Neural progenitor cell (in vitro differentiated cells): ENCODE results near the gene ADCY6. TPM values are rescaled to one million over a fixed set of nuclear protein-coding genes. Genes with fewer than 3 reads are reported as not detected.

ENCODE experiments used
- DNase-seq: peaks from one replicate; pipeline ENCODE4 v3.0.0-alpha.2; 2016; ENCODE audit warnings: low spot score
- H2AFZ ChIP-seq: fragments of 200-600 bp; sonication (generic); replicated peaks from 2 replicates; pipeline ENCODE4 v1.6.1; 2016; ENCODE audit warnings: antibody characterized with exemption
- H3F3A ChIP-seq: fragments of 200-600 bp; sonication (generic); 2 replicates; pipeline ENCODE4 v1.6.1; 2016; ENCODE audit warnings: antibody characterized with exemption, low read depth
- H3K27ac ChIP-seq: fragments of 200-600 bp; sonication (generic); 2 replicates; pipeline ENCODE4 v1.5.1; 2016; ENCODE audit warnings: mild to moderate bottlenecking
- H3K27me3 ChIP-seq: fragments of 200-600 bp; sonication (generic); 2 replicates; pipeline ENCODE4 v1.6.1; 2016; ENCODE audit warnings: mild to moderate bottlenecking, moderate library complexity
- H3K36me3 ChIP-seq: fragments of 200-600 bp; sonication (generic); 2 replicates; pipeline ENCODE4 v1.5.1; 2016
- H3K4me1 ChIP-seq: fragments of 200-600 bp; sonication (generic); 2 replicates; pipeline ENCODE4 v1.6.1; 2016; ENCODE audit warnings: mixed run types
- H3K4me2 ChIP-seq: fragments of 200-600 bp; sonication (generic); 2 replicates; pipeline ENCODE4 v1.6.1; 2016
- H3K4me3 ChIP-seq: fragments of 200-600 bp; sonication (generic); 2 replicates; pipeline ENCODE4 v1.5.1; 2016
- H3K79me2 ChIP-seq: fragments of 200-600 bp; sonication (generic); 2 replicates; pipeline ENCODE4 v1.6.1; 2016; ENCODE audit warnings: low read depth
- H3K9ac ChIP-seq: fragments of 200-600 bp; sonication (generic); 2 replicates; pipeline ENCODE4 v1.6.1; 2016
- H3K9me3 ChIP-seq: fragments of 200-600 bp; sonication (generic); 2 replicates; pipeline ENCODE4 v1.5.1; 2016; ENCODE audit warnings: low read depth
- H4K20me1 ChIP-seq: fragments of 200-600 bp; sonication (generic); 2 replicates; pipeline ENCODE4 v1.6.1; 2016; ENCODE audit warnings: low read depth
- H3K27ac Mint-ChIP-seq: 3 replicates; pipeline ENCODE4 v1.8.0; 2021; ENCODE audit warnings: mixed read lengths
- H3K27me3 Mint-ChIP-seq: 2 replicates; pipeline ENCODE4 v1.8.0; 2022; ENCODE audit warnings: low read depth, mild to moderate bottlenecking, inconsistent platforms, moderate library complexity, mixed read lengths; ENCODE audit not compliant: insufficient read depth
- H3K36me3 Mint-ChIP-seq: 3 replicates; pipeline ENCODE4 v1.8.0; 2021; ENCODE audit warnings: mixed read lengths
- H3K4me1 Mint-ChIP-seq: 3 replicates; pipeline ENCODE4 v1.8.0; 2021; ENCODE audit warnings: mixed read lengths
- H3K4me3 Mint-ChIP-seq: 3 replicates; pipeline ENCODE4 v1.8.0; 2021; ENCODE audit warnings: mild to moderate bottlenecking, moderate library complexity, mixed read lengths
- H3K9me3 Mint-ChIP-seq: 3 replicates; pipeline ENCODE4 v1.8.0; 2020; ENCODE audit warnings: mixed read lengths
- EZH2 ChIP-seq: fragments of 200-600 bp; sonication (generic); IDR thresholded peaks from 2 replicates; pipeline ENCODE4 v1.6.1; 2017; ENCODE audit warnings: antibody characterized with exemption, mild to moderate bottlenecking, moderate library complexity
- EZH2phosphoT487 ChIP-seq: fragments of 200-600 bp; sonication (generic); IDR thresholded peaks from 2 replicates; pipeline ENCODE4 v1.6.1; 2017; ENCODE audit warnings: antibody characterized with exemption
- total RNA-seq: library from RNA; depleted of rRNA; stranded (reverse); fragments of >200 nt; gene quantifications from 2 replicates; pipeline ENCODE4 v1.2.3, GENCODE V29; 2015; ENCODE audit warnings: low replicate concordance
- TF ChIP-seq, protein P1 (sequence below): fragments of 200-600 bp; sonication (generic); IDR thresholded peaks from 2 replicates; pipeline ENCODE4 v1.5.1; 2017; ENCODE audit warnings: antibody characterized with exemption, mild to moderate bottlenecking

Gene ADCY6
- total RNA-seq, 1 donor from 2014 or later: 22.4 TPM

GRCh38 chr12:48782457-48783395, 6.2 kb downstream of the ADCY6 start:
- Histone ChIP-seq H4K20me1 (peaks cover 42% of the 10 kb centered on the region), H3K27me3 (no peaks in the 10 kb centered on the region), H2AFZ (no peak overlapping the region), H3K36me3 (no peaks in the 10 kb centered on the region), H3K9ac (no peak overlapping the region), H3K79me2 (peaks cover 50% of the 10 kb centered on the region), H3K4me2 (no peak overlapping the region), H3K4me1 (peaks cover 11% of the 10 kb centered on the region), H3K9me3 (no peaks in the 10 kb centered on the region), H3K27ac (no peak overlapping the region), H3F3A (no peaks in the 10 kb centered on the region), H3K4me3 (no peak overlapping the region)
- TF ChIP-seq, protein P1, sequence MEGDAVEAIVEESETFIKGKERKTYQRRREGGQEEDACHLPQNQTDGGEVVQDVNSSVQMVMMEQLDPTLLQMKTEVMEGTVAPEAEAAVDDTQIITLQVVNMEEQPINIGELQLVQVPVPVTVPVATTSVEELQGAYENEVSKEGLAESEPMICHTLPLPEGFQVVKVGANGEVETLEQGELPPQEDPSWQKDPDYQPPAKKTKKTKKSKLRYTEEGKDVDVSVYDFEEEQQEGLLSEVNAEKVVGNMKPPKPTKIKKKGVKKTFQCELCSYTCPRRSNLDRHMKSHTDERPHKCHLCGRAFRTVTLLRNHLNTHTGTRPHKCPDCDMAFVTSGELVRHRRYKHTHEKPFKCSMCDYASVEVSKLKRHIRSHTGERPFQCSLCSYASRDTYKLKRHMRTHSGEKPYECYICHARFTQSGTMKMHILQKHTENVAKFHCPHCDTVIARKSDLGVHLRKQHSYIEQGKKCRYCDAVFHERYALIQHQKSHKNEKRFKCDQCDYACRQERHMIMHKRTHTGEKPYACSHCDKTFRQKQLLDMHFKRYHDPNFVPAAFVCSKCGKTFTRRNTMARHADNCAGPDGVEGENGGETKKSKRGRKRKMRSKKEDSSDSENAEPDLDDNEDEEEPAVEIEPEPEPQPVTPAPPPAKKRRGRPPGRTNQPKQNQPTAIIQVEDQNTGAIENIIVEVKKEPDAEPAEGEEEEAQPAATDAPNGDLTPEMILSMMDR: no peak
- TF ChIP-seq EZH2phosphoT487 (no peak), EZH2 (no peak)
- no peak for DNase-seq
- Mint-ChIP-seq H3K4me3 (no peak overlapping the region), H3K36me3 (peaks cover 13% of the 10 kb centered on the region), H3K27ac (no peak overlapping the region), H3K27me3 (no peaks in the 10 kb centered on the region), H3K9me3 (no peaks in the 10 kb centered on the region), H3K4me1 (peaks cover 21% of the 10 kb centered on the region)

- peaks cover 41% of the 10 kb centered on the region for H3K79me2 ChIP-seq
- TF ChIP-seq, protein P1: no peak
- TF ChIP-seq EZH2: no peak
- no peak for TF ChIP-seq EZH2phosphoT487
These were observed 7.0 kb downstream of the ADCY6 start for GRCh38 chr12:48781750-48782456.

GRCh38 chr12:48780381-48781025, 8.4 kb downstream of the ADCY6 start:
- H3K4me1 Mint-ChIP-seq: peaks cover 2% of the 10 kb centered on the region
- Histone ChIP-seq H4K20me1 (peaks cover 25% of the 10 kb centered on the region), H3K27me3 (no peaks in the 10 kb centered on the region), H3K79me2 (peaks cover 27% of the 10 kb centered on the region), H2AFZ (no peak overlapping the region), H3K9ac (no peak overlapping the region), H3K4me3 (no peak overlapping the region), H3K4me1 (no peaks in the 10 kb centered on the region), H3K36me3 (no peaks in the 10 kb centered on the region), H3K9me3 (no peaks in the 10 kb centered on the region), H3F3A (no peaks in the 10 kb centered on the region), H3K27ac (no peak overlapping the region), H3K4me2 (no peak overlapping the region)
- H3K9me3 Mint-ChIP-seq: no peaks in the 10 kb centered on the region
- H3K36me3 Mint-ChIP-seq: peaks cover 15% of the 10 kb centered on the region
- no peaks in the 10 kb centered on the region for H3K27me3 Mint-ChIP-seq
- no peak for DNase-seq
- TF ChIP-seq EZH2phosphoT487 (no peak), EZH2 (no peak)
- TF ChIP-seq, protein P1: no peak
- no peak overlapping the region for H3K4me3 Mint-ChIP-seq
- H3K27ac Mint-ChIP-seq: no peak overlapping the region

More at GRCh38 chr12:48781750-48782456, 7.0 kb downstream of the ADCY6 start:
- H3K36me3 ChIP-seq: no peaks in the 10 kb centered on the region
- no peaks in the 10 kb centered on the region for H3K27me3 Mint-ChIP-seq
- H3F3A ChIP-seq: no peaks in the 10 kb centered on the region
- no peak overlapping the region for H3K27ac ChIP-seq
- DNase-seq: no peak
- H3K4me1 Mint-ChIP-seq: peaks cover 13% of the 10 kb centered on the region
- peaks cover 34% of the 10 kb centered on the region for H4K20me1 ChIP-seq
- no peak overlapping the region for H3K4me2 ChIP-seq
- H2AFZ ChIP-seq: no peak overlapping the region
- H3K27ac Mint-ChIP-seq: no peak overlapping the region
- no peak overlapping the region for H3K4me3 Mint-ChIP-seq
- H3K9me3 ChIP-seq: no peaks in the 10 kb centered on the region
- no peaks in the 10 kb centered on the region for H3K9me3 Mint-ChIP-seq
- peaks cover 19% of the 10 kb centered on the region for H3K36me3 Mint-ChIP-seq
- peaks cover 3% of the 10 kb centered on the region for H3K4me1 ChIP-seq
- no peaks in the 10 kb centered on the region for H3K27me3 ChIP-seq
- no peak overlapping the region for H3K4me3 ChIP-seq
- H3K9ac ChIP-seq: no peak overlapping the region
